IMR-90 (cell line): ENCODE measurements around the gene CTDSPL.

Experiments used
- BHLHE40 ChIP-seq: fragments of 150-350 bp; IDR thresholded peaks from 2 replicates; pipeline ENCODE4 v1.6.1; 2016; ENCODE audit warnings: mild to moderate bottlenecking, low read depth, low read length
- CEBPB ChIP-seq: IDR thresholded peaks from 2 replicates; pipeline ENCODE4 v1.6.1; 2012; ENCODE audit warnings: low read depth, low read length, improper control_type of control experiment
- CTCF ChIP-seq: conservative IDR thresholded peaks from 2 replicates; pipeline ENCODE4 v1.5.1; 2012; ENCODE audit warnings: mild to moderate bottlenecking, low read depth, low read length, improper control_type of control experiment
- MAFK ChIP-seq: IDR thresholded peaks from 2 replicates; pipeline ENCODE4 v1.6.1; 2012; ENCODE audit warnings: low read depth, low read length, improper control_type of control experiment
- MAZ ChIP-seq: IDR thresholded peaks from 2 replicates; pipeline ENCODE4 v1.6.1; 2012; ENCODE audit warnings: low read depth, mild to moderate bottlenecking, low read length, improper control_type of control experiment, moderate library complexity, borderline replicate concordance
- MXI1 ChIP-seq: IDR thresholded peaks from 2 replicates; pipeline ENCODE4 v1.6.1; 2012; ENCODE audit warnings: low read depth, mild to moderate bottlenecking, low read length, moderate library complexity, borderline replicate concordance
- POLR2A ChIP-seq: IDR thresholded peaks from 2 replicates; pipeline ENCODE4 v1.6.1; 2012; ENCODE audit warnings: mild to moderate bottlenecking, low read depth, low read length
- RAD21 ChIP-seq: IDR thresholded peaks from 2 replicates; pipeline ENCODE4 v1.6.1; 2012; ENCODE audit warnings: low read length, improper control_type of control experiment
- RFX5 ChIP-seq: IDR thresholded peaks from 2 replicates; pipeline ENCODE4 v1.8.0; 2012; ENCODE audit warnings: low read depth, mild to moderate bottlenecking, low read length, moderate library complexity
- TF ChIP-seq, protein P1 (sequence below): fragments of 150-350 bp; IDR thresholded peaks from 2 replicates; pipeline ENCODE4 v1.6.1; 2017; ENCODE audit warnings: mild to moderate bottlenecking, antibody characterized with exemption, low read length, low read depth

- TF ChIP-seq CTCF, result no peak
- TF ChIP-seq RFX5, result no peak
- no peak for TF ChIP-seq POLR2A
- TF ChIP-seq, protein P1, sequence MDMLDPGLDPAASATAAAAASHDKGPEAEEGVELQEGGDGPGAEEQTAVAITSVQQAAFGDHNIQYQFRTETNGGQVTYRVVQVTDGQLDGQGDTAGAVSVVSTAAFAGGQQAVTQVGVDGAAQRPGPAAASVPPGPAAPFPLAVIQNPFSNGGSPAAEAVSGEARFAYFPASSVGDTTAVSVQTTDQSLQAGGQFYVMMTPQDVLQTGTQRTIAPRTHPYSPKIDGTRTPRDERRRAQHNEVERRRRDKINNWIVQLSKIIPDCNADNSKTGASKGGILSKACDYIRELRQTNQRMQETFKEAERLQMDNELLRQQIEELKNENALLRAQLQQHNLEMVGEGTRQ, result no peak
- no peak for TF ChIP-seq CEBPB
- no peak for TF ChIP-seq MAZ
- TF ChIP-seq BHLHE40, result no peak
- no peak for TF ChIP-seq MAFK
- TF ChIP-seq RAD21, result no peak
- TF ChIP-seq MXI1, result no peak
Observed at GRCh38 chr3:37973246-37974054, 111.8 kb downstream of the CTDSPL start.
